CD4-positive, alpha-beta T cell (primary cell): ENCODE data around the gene ARSG. TPM values are rescaled to one million over a fixed set of nuclear protein-coding genes. Genes with fewer than 3 reads are reported as not detected.

Experiments
- ATAC-seq: fragments of 200-7000 bp; cut with Tn5 transposase; one replicate; pipeline ENCODE4 v1.10.0; 2022; ENCODE audit warnings: mild to moderate bottlenecking; ENCODE audit not compliant: poor library complexity
- CTCF ChIA-PET: fragments of 350-600 bp; sonication (Branson Sonifier 250); formaldehyde crosslinking; loops from one replicate; lab custom pipeline; 2021; ENCODE audit warnings: antibody characterized with exemption, inconsistent platforms; lab: Charles Lee
- POLR2A ChIA-PET: fragments of 350-600 bp; sonication (Branson Sonifier 250); formaldehyde crosslinking; loops from one replicate; lab custom pipeline; 2021; ENCODE audit warnings: antibody characterized with exemption, inconsistent platforms; lab: Charles Lee
- DNase-seq, 14 experiments: peaks; one replicate each; pipeline ENCODE4 v3.0.0-alpha.2; 2013 to 2020; ENCODE audit warnings: mixed read lengths in 2 of 14
- H3K27ac ChIP-seq, 2 donors: one replicate each; pipeline versions ENCODE4 v1.5.1 to v1.7.0; 2013; ENCODE audit warnings: low read length in 2 of 2, low read depth in 1 of 2, mild to moderate bottlenecking in 1 of 2
- H3K27me3 ChIP-seq, 2 experiments: 1 replicate in 1 of 2; 2 replicates in 1 of 2; pipeline versions ENCODE4 v1.6.1 to v1.7.0; 2013; ENCODE audit warnings: low read length in 2 of 2, control low read depth in 1 of 2, mild to moderate bottlenecking in 1 of 2, moderate library complexity in 1 of 2; ENCODE audit not compliant: insufficient read depth in 2 of 2, control insufficient read depth in 1 of 2
- H3K36me3 ChIP-seq: one replicate; pipeline ENCODE4 v1.6.1; 2013; ENCODE audit warnings: low read length, control low read depth; ENCODE audit not compliant: insufficient read depth
- H3K4me1 ChIP-seq: one replicate; pipeline ENCODE4 v1.6.1; 2013; ENCODE audit warnings: low read length, control low read depth; ENCODE audit not compliant: insufficient read depth
- H3K4me3 ChIP-seq: one replicate; pipeline ENCODE4 v1.5.1; 2013; ENCODE audit warnings: mild to moderate bottlenecking, low read length, moderate library complexity
- H3K9me3 ChIP-seq, 2 experiments: 1 replicate in 1 of 2; 2 replicates in 1 of 2; pipeline versions ENCODE4 v1.6.1 to v1.7.0; 2013; ENCODE audit warnings: low read length in 2 of 2, mild to moderate bottlenecking in 2 of 2, control low read depth in 1 of 2, moderate library complexity in 1 of 2; ENCODE audit not compliant: control insufficient read depth in 1 of 2, insufficient read depth in 1 of 2
- H3K27ac Mint-ChIP-seq: one replicate; pipeline ENCODE4 v1.8.0; 2020; ENCODE audit warnings: mixed read lengths
- H3K27me3 Mint-ChIP-seq: one replicate; pipeline ENCODE4 v1.8.0; 2021; ENCODE audit warnings: mixed read lengths
- H3K36me3 Mint-ChIP-seq: one replicate; pipeline ENCODE4 v1.8.0; 2021; ENCODE audit warnings: low read depth, mixed read lengths
- H3K4me1 Mint-ChIP-seq: one replicate; pipeline ENCODE4 v1.8.0; 2021; ENCODE audit warnings: low read depth, mixed read lengths
- H3K4me3 Mint-ChIP-seq: one replicate; pipeline ENCODE4 v1.8.0; 2020; ENCODE audit warnings: mild to moderate bottlenecking, mixed read lengths
- H3K9me3 Mint-ChIP-seq: one replicate; pipeline ENCODE4 v1.8.0; 2020; ENCODE audit warnings: mixed read lengths
- intact Hi-C, 2 experiments: fragments of 100-400 bp; cut with DNase I in 1 of 2; cut with micrococcal nuclease in 1 of 2; formaldehyde crosslinking; loops; one replicate each; pipeline versions ENCODE4 v1.15.1 to v1.9.0; 2023 to 2025; cut with DNase I, micrococcal nuclease
- total RNA-seq, 174 experiments: library from RNA in 2 of 174; stranded (reverse) in 2 of 174; gene quantifications; one replicate each; pipeline ENCODE4 v1.2.3 and lab custom pipeline; 2021 to 2026
- TF ChIP-seq, protein P1 (sequence below): fragments of 200-600 bp; IDR thresholded peaks from one replicate; pipeline ENCODE4 v1.8.0; 2022; ENCODE audit warnings: antibody characterized with exemption, mild to moderate bottlenecking

ARSG gene
- total RNA-seq, 2 experiments from 2014 or later = 13.8 to 16.0 TPM

DNA sequence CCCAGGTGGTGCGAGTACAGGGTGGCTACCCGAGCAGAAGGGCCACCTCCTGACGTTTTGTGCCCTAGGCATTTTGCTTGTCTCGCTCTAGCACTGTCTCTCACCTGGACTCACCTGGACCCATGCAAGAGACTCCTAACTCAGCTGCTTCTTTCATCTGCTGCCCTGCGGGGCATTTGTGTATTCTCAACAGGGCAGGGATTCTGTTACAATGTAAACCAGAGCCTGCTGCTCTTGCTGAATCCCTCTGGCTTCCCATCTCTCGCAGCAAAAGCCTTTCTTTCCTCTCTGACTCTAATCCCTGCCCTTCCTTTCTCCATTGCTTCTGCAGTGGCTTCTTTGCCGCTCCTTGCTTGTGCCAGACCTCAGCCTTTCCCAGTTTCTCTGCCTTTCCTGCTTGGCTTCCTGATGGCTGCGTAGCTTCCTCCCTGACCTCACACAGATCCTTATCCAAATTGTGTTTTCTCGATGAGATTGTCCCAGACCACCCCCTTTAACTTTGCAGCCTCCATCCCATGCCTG, 10.2 kb downstream of the ARSG start:
- ChIA-PET POLR2A (interaction anchor here (0.6 to 1.7 kb wide), 2 partner anchors 9 to 10 kb away, joined by 3 to 6 read pairs; partner anchors contain the start of genes ARSG and SLC16A6), CTCF (no interaction called here)
- H3K9me3 Mint-ChIP-seq = no peaks in the 10 kb centered on the region
- H3K4me1 Mint-ChIP-seq = peaks cover 46% of the 10 kb centered on the region
- DNase-seq (no peak), ATAC-seq (no peak)
- Histone ChIP-seq H3K27ac (no peak overlapping the region), H3K27me3 (no peaks in the 10 kb centered on the region), H3K4me1 (peaks cover 37% of the 10 kb centered on the region), H3K4me3 (no peak overlapping the region), H3K9me3 (no peaks in the 10 kb centered on the region), H3K36me3 (no peaks in the 10 kb centered on the region)
- no peak overlapping the region for H3K27ac Mint-ChIP-seq
- peaks cover 3% of the 10 kb centered on the region for H3K36me3 Mint-ChIP-seq
- TF ChIP-seq, protein P1, sequence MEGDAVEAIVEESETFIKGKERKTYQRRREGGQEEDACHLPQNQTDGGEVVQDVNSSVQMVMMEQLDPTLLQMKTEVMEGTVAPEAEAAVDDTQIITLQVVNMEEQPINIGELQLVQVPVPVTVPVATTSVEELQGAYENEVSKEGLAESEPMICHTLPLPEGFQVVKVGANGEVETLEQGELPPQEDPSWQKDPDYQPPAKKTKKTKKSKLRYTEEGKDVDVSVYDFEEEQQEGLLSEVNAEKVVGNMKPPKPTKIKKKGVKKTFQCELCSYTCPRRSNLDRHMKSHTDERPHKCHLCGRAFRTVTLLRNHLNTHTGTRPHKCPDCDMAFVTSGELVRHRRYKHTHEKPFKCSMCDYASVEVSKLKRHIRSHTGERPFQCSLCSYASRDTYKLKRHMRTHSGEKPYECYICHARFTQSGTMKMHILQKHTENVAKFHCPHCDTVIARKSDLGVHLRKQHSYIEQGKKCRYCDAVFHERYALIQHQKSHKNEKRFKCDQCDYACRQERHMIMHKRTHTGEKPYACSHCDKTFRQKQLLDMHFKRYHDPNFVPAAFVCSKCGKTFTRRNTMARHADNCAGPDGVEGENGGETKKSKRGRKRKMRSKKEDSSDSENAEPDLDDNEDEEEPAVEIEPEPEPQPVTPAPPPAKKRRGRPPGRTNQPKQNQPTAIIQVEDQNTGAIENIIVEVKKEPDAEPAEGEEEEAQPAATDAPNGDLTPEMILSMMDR = no peak
- intact Hi-C loops = no loop called here
- no peaks in the 10 kb centered on the region for H3K27me3 Mint-ChIP-seq
- H3K4me3 Mint-ChIP-seq = no peak overlapping the region

DNA sequence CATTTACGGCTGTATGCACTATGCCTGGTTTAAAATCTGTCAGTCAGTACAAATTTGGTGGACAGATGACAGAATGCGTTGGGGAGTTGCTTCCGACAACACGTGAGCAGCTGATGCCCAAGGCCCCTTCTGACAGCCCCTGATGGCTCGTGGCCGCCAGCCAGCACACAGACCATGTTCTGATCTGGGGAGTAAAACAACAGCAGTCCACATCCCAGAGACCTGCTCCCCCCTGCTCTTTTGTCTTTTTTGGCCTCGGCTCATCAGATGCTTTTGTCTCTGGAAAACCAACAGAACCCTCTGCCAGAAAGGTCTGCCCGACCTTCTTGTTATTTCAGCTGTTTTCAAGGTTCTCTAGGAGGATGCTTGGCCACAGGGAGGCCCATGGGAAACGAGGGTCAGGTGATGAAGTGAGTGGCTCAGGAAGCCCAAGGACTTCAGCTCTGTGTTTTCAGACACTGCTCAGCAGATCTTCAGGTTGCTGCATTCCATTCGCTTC, 10.8 kb downstream of the ARSG start:
- Histone ChIP-seq H3K4me3 (no peak overlapping the region), H3K4me1 (peaks cover 32% of the 10 kb centered on the region), H3K27ac (no peak overlapping the region), H3K9me3 (no peaks in the 10 kb centered on the region), H3K36me3 (peaks cover under 1% of the 10 kb centered on the region), H3K27me3 (no peaks in the 10 kb centered on the region)
- no peak for ATAC-seq
- H3K4me1 Mint-ChIP-seq = peaks cover 46% of the 10 kb centered on the region
- H3K27me3 Mint-ChIP-seq = no peaks in the 10 kb centered on the region
- TF ChIP-seq, protein P1 = no peak
- H3K27ac Mint-ChIP-seq = no peak overlapping the region
- ChIA-PET POLR2A (interaction anchor here (0.6 to 1.2 kb wide), 2 partner anchors 11 to 12 kb away, joined by 3 read pairs; partner anchors contain the start of genes ARSG and SLC16A6), CTCF (interaction anchor here (1.6 kb wide), 1 partner anchor 130 kb away, joined by 3 read pairs; no protein-coding TSS in a partner anchor)
- no peak overlapping the region for H3K4me3 Mint-ChIP-seq
- DNase-seq = no peak
- no peaks in the 10 kb centered on the region for H3K9me3 Mint-ChIP-seq
- peaks cover 4% of the 10 kb centered on the region for H3K36me3 Mint-ChIP-seq
- intact Hi-C loops = no loop called here

DNA sequence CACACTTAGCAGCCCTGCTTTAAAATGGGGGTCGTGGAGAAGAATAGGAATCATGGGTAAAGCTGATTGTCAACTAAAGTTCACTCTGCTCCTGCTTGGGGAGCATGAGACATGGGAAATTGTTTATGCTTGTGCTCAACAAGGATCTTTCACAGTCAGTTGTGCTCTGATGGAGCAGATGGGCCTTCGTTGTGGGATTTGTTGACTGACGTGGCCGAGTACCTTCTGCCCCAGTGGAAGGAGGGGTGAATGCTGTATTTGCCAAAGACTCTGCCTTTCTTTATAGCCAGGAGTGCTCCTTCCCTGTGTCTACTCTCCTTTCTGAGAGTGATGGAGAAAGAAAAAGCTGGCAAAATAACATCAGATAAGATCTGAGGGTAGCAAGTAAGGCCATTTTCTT, 11.4 kb downstream of the ARSG start:
- no peaks in the 10 kb centered on the region for H3K27me3 Mint-ChIP-seq
- Histone ChIP-seq H3K27me3 (no peaks in the 10 kb centered on the region), H3K9me3 (no peaks in the 10 kb centered on the region), H3K4me3 (no peak overlapping the region), H3K36me3 (peaks cover 4% of the 10 kb centered on the region), H3K4me1 (peaks cover 31% of the 10 kb centered on the region), H3K27ac (no peak overlapping the region)
- H3K27ac Mint-ChIP-seq = no peak overlapping the region
- ChIA-PET CTCF (interaction anchor here (1.6 kb wide), 1 partner anchor 129 kb away, joined by 3 read pairs; no protein-coding TSS in a partner anchor), POLR2A (interaction anchor here (1.2 to 1.6 kb wide), 2 partner anchors 10 to 11 kb away, joined by 3 to 5 read pairs; no protein-coding TSS in a partner anchor)
- H3K9me3 Mint-ChIP-seq = no peaks in the 10 kb centered on the region
- intact Hi-C loops = no loop called here
- H3K36me3 Mint-ChIP-seq = peaks cover 7% of the 10 kb centered on the region
- H3K4me3 Mint-ChIP-seq = no peak overlapping the region
- ATAC-seq (no peak), DNase-seq (no peak)
- peaks cover 46% of the 10 kb centered on the region for H3K4me1 Mint-ChIP-seq
- TF ChIP-seq, protein P1 = no peak
